Measurements from ENCODE around the gene ATP5MK. TPM values are rescaled to one million over a fixed set of nuclear protein-coding genes. Genes with fewer than 3 reads are reported as not detected.
"Not testable (repeated sequence)": the region's sequence is repeated elsewhere in the genome, so short reads cannot be mapped to it uniquely, and the experiment has no call there.

ATP5MK gene
- total RNA-seq, 1 experiment from 2014 or later = 335 TPM

- Histone ChIP-seq H3K27ac (ENCODE audit: insufficient read length, low read depth, low read length) (no peak overlapping the region), H4K8ac (replicated peaks; ENCODE audit: insufficient read length, low read depth, low read length) (no peak overlapping the region), H3K27me3 (ENCODE audit: insufficient read depth, low read length) (no peaks in the 10 kb centered on the region), H2BK5ac (ENCODE audit: insufficient read length, low read length) (no peak overlapping the region), H3K9me3 (ENCODE audit: control insufficient read depth, low read depth, low read length) (no peaks in the 10 kb centered on the region), H3K14ac (ENCODE audit: insufficient read depth, low read length) (no peak overlapping the region), H4K20me1 (ENCODE audit: control insufficient read depth, insufficient read depth, insufficient read length) (no peaks in the 10 kb centered on the region), H4K91ac (ENCODE audit: insufficient read length, low read depth, low read length) (no peak overlapping the region), H2BK12ac (ENCODE audit: insufficient read length, low read depth, low read length) (no peak overlapping the region), H3K4me2 (ENCODE audit: insufficient read depth, insufficient read length, low read length) (peak overlapping the region; percentile 20), H3K4ac (ENCODE audit: low read depth, low read length) (no peak overlapping the region), H3K23me2 (ENCODE audit: insufficient read length, low read depth, low read length, poor library complexity, severe bottlenecking) (peaks cover 3% of the 10 kb centered on the region), H2BK20ac (ENCODE audit: low read depth, low read length, poor library complexity, severe bottlenecking) (no peak overlapping the region), H2BK120ac (ENCODE audit: low read depth, low read length, poor library complexity, severe bottlenecking) (no peak overlapping the region), H2BK15ac (ENCODE audit: low read depth, low read length) (no peak overlapping the region), H3K9ac (ENCODE audit: extremely low read depth, insufficient read length, low read length) (no peak overlapping the region), H3K79me2 (ENCODE audit: insufficient read depth, low read length) (no peaks in the 10 kb centered on the region), H4K5ac (ENCODE audit: insufficient read length, low read depth, low read length) (no peak overlapping the region), H3K79me1 (ENCODE audit: insufficient read depth, low read depth, low read length, poor library complexity, severe bottlenecking) (no peaks in the 10 kb centered on the region), H3T11ph (ENCODE audit: low read length) (no peak overlapping the region), H3K56ac (ENCODE audit: insufficient read length, low read depth, low read length) (no peak overlapping the region), H3K4me1 (ENCODE audit: insufficient read depth, low read length) (no peaks in the 10 kb centered on the region), H3K23ac (ENCODE audit: insufficient read length, low read depth, low read length) (no peak overlapping the region), H2AK5ac (ENCODE audit: insufficient read length, low read length) (no peak overlapping the region), H3K18ac (ENCODE audit: insufficient read length, low read depth, low read length) (no peak overlapping the region), H2AFZ (ENCODE audit: low read length) (no peak overlapping the region)
- Mint-ChIP-seq H3K36me3 (ENCODE audit: insufficient read depth in 1 of 3, low read depth in 3 of 3) (peaks cover 0 to 2% (median 0%) of the 10 kb centered on the region in 3 experiments; a peak in 1 of 7 replicates), H3K27ac (peak overlapping the region in 2 of 3 experiments; percentile 77 to 81; a peak in 3 of 7 replicates), H3K4me3 (peak overlapping the region; percentile 81 to 92), H3K27me3 (ENCODE audit: low read depth) (no peaks in the 10 kb centered on the region), H3K4me1 (peaks cover 2 to 10% of the 10 kb centered on the region in 2 experiments; a peak in 2 of 4 replicates), H3K9me3 (no peaks in the 10 kb centered on the region)
- no peak for TF ChIP-seq CTCF (conservative IDR thresholded peaks at IDR 0.05)
- no peak for DNase-seq
- WGBS (ENCODE audit: extremely low coverage, insufficient read length, low lambda C conversion rate) = no CpG with 5 or more reads among the region's 10 CpGs
Observed at GRCh38 chr10:103367379-103367781, 28.9 kb downstream of the ATP5MK start.

- no CpG with 5 or more reads among the region's 9 CpGs for WGBS (ENCODE audit: extremely low coverage, insufficient read length, low lambda C conversion rate)
- H3K18ac ChIP-seq (ENCODE audit: insufficient read length, low read depth, low read length); H3K14ac ChIP-seq (ENCODE audit: insufficient read depth, low read length); H3K4ac ChIP-seq (ENCODE audit: low read depth, low read length); H3K4me1 ChIP-seq (ENCODE audit: insufficient read depth, low read length); H4K20me1 ChIP-seq (ENCODE audit: control insufficient read depth, insufficient read depth, insufficient read length); DNase-seq; H3K27me3 Mint-ChIP-seq (ENCODE audit: low read depth); H3K4me3 Mint-ChIP-seq; H3K9me3 Mint-ChIP-seq; H2AFZ ChIP-seq (ENCODE audit: low read length); H3K9me3 ChIP-seq (ENCODE audit: control insufficient read depth, low read depth, low read length); H3K79me1 ChIP-seq (ENCODE audit: insufficient read depth, low read depth, low read length, poor library complexity, severe bottlenecking); H2BK15ac ChIP-seq (ENCODE audit: low read depth, low read length); H4K8ac ChIP-seq (replicated peaks; ENCODE audit: insufficient read length, low read depth, low read length); H2BK5ac ChIP-seq (ENCODE audit: insufficient read length, low read length); H4K5ac ChIP-seq (ENCODE audit: insufficient read length, low read depth, low read length); H3K27me3 ChIP-seq (ENCODE audit: insufficient read depth, low read length); H3K23me2 ChIP-seq (ENCODE audit: insufficient read length, low read depth, low read length, poor library complexity, severe bottlenecking); H3K27ac Mint-ChIP-seq; H2BK20ac ChIP-seq (ENCODE audit: low read depth, low read length, poor library complexity, severe bottlenecking); H3K9ac ChIP-seq (ENCODE audit: extremely low read depth, insufficient read length, low read length); H3K4me1 Mint-ChIP-seq; H3K27ac ChIP-seq (ENCODE audit: insufficient read length, low read depth, low read length); H3K36me3 Mint-ChIP-seq (ENCODE audit: insufficient read depth in 1 of 3, low read depth in 3 of 3); H3T11ph ChIP-seq (ENCODE audit: low read length); H2BK120ac ChIP-seq (ENCODE audit: low read depth, low read length, poor library complexity, severe bottlenecking); H3K56ac ChIP-seq (ENCODE audit: insufficient read length, low read depth, low read length); H3K79me2 ChIP-seq (ENCODE audit: insufficient read depth, low read length); H4K91ac ChIP-seq (ENCODE audit: insufficient read length, low read depth, low read length); H3K23ac ChIP-seq (ENCODE audit: insufficient read length, low read depth, low read length); H2BK12ac ChIP-seq (ENCODE audit: insufficient read length, low read depth, low read length); H3K4me2 ChIP-seq (ENCODE audit: insufficient read depth, insufficient read length, low read length); H2AK5ac ChIP-seq (ENCODE audit: insufficient read length, low read length): not testable (repeated sequence)
Observed at GRCh38 chr10:103360791-103361190, 35.5 kb downstream of the ATP5MK start.
